AG09319 (cell line): ENCODE results near the gene CAMK2N1.

Source experiments
- DNase-seq: peaks from one replicate; pipeline ENCODE4 v3.0.0-alpha.2; 2010; ENCODE audit warnings: low read depth; ENCODE audit errors: extremely low read depth
- TF ChIP-seq, protein P1 (sequence below): IDR thresholded peaks from 2 replicates; pipeline ENCODE4 v1.5.1; 2011; ENCODE audit warnings: low read depth, mild to moderate bottlenecking, inconsistent platforms, low read length, moderate library complexity

Gene CAMK2N1

DNA sequence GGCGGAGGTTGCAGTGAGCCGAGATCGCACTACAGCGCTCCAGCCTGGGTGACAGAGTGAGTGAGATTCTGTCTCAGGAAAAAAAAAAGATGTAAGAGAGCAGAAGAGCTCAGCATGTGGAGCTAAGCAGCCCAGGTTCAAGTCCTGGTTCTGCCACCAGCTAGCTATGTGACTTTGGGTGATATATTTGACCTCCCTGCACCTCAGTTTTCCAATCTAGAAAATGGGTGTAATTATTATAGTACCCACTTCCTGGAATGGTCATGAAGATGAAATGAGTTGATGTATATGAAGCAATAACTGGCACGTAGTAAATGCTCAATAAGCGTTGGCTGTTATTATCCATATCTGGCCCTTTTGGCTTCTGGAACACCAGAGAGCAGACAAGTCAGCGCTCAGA is 38.2 kb downstream of the CAMK2N1 start:
- DNase-seq = no peak
- TF ChIP-seq, protein P1, sequence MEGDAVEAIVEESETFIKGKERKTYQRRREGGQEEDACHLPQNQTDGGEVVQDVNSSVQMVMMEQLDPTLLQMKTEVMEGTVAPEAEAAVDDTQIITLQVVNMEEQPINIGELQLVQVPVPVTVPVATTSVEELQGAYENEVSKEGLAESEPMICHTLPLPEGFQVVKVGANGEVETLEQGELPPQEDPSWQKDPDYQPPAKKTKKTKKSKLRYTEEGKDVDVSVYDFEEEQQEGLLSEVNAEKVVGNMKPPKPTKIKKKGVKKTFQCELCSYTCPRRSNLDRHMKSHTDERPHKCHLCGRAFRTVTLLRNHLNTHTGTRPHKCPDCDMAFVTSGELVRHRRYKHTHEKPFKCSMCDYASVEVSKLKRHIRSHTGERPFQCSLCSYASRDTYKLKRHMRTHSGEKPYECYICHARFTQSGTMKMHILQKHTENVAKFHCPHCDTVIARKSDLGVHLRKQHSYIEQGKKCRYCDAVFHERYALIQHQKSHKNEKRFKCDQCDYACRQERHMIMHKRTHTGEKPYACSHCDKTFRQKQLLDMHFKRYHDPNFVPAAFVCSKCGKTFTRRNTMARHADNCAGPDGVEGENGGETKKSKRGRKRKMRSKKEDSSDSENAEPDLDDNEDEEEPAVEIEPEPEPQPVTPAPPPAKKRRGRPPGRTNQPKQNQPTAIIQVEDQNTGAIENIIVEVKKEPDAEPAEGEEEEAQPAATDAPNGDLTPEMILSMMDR = no peak

GRCh38 chr1:20446796-20447195 is 39.2 kb downstream of the CAMK2N1 start:
- TF ChIP-seq, protein P1 = no peak
- DNase-seq = no peak

DNA sequence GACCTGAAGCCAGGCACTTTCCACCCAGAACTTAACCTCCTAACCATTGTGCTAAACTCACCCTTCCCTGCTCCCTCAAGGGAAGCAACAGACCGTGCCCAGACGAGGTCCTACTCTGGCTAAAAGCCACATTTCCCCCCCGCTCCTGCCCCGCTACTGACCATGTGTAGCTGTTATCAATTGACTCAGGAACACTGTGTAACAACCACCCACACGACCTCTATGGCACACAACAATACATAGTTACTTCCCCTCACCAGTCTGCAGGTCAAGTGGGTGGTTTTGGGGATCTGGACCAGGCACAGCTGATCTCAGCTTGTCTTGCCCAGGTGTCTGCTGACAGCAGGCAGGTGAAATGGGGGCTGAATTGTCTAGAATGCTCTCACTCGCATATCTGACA is 40.1 kb downstream of the CAMK2N1 start:
- no peak for DNase-seq
- TF ChIP-seq, protein P1 = no peak

DNA sequence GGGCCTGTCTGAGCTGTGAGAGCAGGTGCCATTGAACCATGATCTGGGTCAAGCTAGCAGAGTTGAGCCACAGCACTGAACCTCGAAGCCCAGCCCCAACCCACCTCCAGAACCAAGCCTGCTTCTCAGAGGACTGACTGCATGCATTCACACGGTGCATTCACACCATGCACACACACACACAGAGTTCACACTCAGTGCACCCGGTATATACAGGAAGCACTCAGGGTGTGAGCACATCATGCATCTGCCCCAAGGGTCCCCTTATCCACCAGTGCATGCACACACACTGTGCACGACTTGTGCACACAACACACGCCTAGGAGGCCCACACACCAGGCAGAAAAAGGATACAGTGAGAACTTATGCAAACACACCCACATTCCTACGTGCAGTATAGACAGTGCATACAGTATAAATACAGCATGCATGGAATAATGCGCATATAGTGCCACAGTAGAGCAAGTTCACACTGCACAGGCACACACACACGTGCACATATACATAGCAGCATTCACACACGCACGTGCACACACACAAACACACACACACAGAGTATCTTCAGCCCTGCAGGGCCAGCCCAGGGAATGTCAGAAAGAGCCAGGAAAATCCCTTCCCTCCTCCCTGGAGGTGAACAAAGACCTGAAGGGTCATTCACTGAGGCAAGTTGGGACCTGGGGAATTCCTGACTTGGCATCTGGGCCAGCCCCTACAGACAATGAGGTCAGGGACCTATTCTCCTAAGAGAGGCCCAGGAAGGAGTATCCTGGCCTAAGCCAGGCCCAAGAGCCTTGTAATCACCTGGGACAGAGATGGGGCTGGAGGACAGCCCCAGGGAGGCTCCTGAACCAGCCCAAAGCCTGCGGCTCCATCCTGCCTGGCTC is 42.1 kb downstream of the CAMK2N1 start:
- TF ChIP-seq, protein P1 = no peak
- DNase-seq = no peak

GRCh38 chr1:20442920-20443625 is 42.9 kb downstream of the CAMK2N1 start:
- peak; percentile 25 for DNase-seq
- TF ChIP-seq, protein P1 = no peak

DNA sequence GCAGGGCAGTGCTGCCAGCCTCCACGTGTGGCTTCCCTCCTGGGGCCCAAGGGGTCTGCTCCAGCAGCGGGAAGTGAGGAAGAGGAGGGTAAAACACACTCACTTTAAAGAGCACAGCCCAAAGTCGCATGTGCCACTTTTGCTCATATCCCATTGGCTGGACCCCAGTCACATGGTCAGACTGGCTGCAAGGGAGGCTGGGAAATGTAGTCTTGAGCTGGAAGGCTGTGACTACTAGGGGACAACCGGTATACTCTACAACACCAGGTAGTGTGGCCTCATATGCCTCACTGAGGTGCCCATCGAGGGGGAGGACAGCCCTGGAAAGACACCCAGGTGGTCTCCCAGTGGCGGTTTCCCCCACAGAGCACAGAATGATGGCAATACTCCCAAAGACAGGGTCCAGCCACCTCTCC is 45.2 kb downstream of the CAMK2N1 start:
- TF ChIP-seq, protein P1 = no peak
- DNase-seq = no peak

GRCh38 chr1:20439282-20439681 is 46.7 kb downstream of the CAMK2N1 start:
- no peak for DNase-seq

More at GRCh38 chr1:20439282-20439681, 46.7 kb downstream of the CAMK2N1 start:
- TF ChIP-seq, protein P1 = no peak
